Tibial artery (tissue), 4 donors: ENCODE data around the gene IWS1.
"Not testable (repeated sequence)": the region's sequence is repeated elsewhere in the genome, so short reads cannot be mapped to it uniquely, and the experiment has no call there.

Experiments used
- DNase-seq, 2 donors: peaks; one replicate each; pipeline ENCODE4 v3.0.0-alpha.2; 2019
- H3K27ac ChIP-seq, 2 donors: fragments of 200-600 bp; sonication (generic) in 1 of 2; 1 replicate in 1 of 2; 2 replicates in 1 of 2; pipeline ENCODE4 v1.5.1; 2018 to 2019; ENCODE audit warnings: mild to moderate bottlenecking in 1 of 2
- H3K27me3 ChIP-seq, 2 donors: fragments of 200-600 bp; sonication (generic) in 1 of 2; one replicate each; pipeline versions ENCODE4 v1.5.1 to v1.6.0; 2016 to 2019
- H3K36me3 ChIP-seq, 3 donors: fragments of 200-600 bp; sonication (generic) in 2 of 3; one replicate each; pipeline ENCODE4 v1.5.1; 2016 to 2019; ENCODE audit warnings: mild to moderate bottlenecking in 2 of 3
- H3K4me1 ChIP-seq, 4 donors: fragments of 200-600 bp; sonication (generic) in 2 of 4; 1 replicate in 3 of 4; 2 replicates in 1 of 4; pipeline ENCODE4 v1.5.1; 2016 to 2019
- H3K4me3 ChIP-seq, 2 donors: fragments of 200-600 bp; sonication (generic) in 1 of 2; 1 replicate in 1 of 2; 2 replicates in 1 of 2; pipeline ENCODE4 v1.5.1; 2018 to 2019; ENCODE audit warnings: mild to moderate bottlenecking in 2 of 2
- H3K9me3 ChIP-seq, 3 donors: fragments of 200-600 bp; sonication (generic) in 1 of 3; one replicate each; pipeline ENCODE4 v1.5.1; 2016 to 2019
- CTCF ChIP-seq, 2 experiments: fragments of 200-600 bp in 1 of 2; fragments of 450-650 bp in 1 of 2; IDR thresholded peaks; one replicate each; pipeline ENCODE4 v1.5.1; 2017 to 2019; ENCODE audit warnings: antibody characterized with exemption in 2 of 2, mild to moderate bottlenecking in 1 of 2, moderate library complexity in 1 of 2
- intact Hi-C: fragments of 100-400 bp; cut with DNase I; formaldehyde crosslinking; loops from one replicate; pipeline ENCODE4 v1.15.0; 2023; ENCODE audit warnings: low total_unique reads

Gene IWS1

GRCh38 chr2:127456960-127457359 is 69.3 kb downstream of the IWS1 start:
- Histone ChIP-seq H3K27ac (no peak overlapping the region), H3K9me3 (no peaks in the 10 kb centered on the region), H3K27me3 (no peaks in the 10 kb centered on the region), H3K36me3 (peaks cover 0 to 14% (median 0%) of the 10 kb centered on the region in 3 donors), H3K4me1 (no peaks in the 10 kb centered on the region), H3K4me3 (no peak overlapping the region)
- intact Hi-C loops, result no loop called here
- no peak for TF ChIP-seq CTCF (IDR thresholded peaks at IDR 0.05)
- no peak for DNase-seq

GRCh38 chr2:127455566-127456493 is 70.5 kb downstream of the IWS1 start:
- Histone ChIP-seq H3K4me3 (no peak overlapping the region), H3K27me3 (no peaks in the 10 kb centered on the region), H3K27ac (no peak overlapping the region), H3K9me3 (no peaks in the 10 kb centered on the region), H3K4me1 (no peaks in the 10 kb centered on the region), H3K36me3 (peaks cover 0 to 14% (median 0%) of the 10 kb centered on the region in 3 donors)
- intact Hi-C loops, result no loop called here
- DNase-seq, result no peak
- no peak for TF ChIP-seq CTCF (IDR thresholded peaks at IDR 0.05)

DNA sequence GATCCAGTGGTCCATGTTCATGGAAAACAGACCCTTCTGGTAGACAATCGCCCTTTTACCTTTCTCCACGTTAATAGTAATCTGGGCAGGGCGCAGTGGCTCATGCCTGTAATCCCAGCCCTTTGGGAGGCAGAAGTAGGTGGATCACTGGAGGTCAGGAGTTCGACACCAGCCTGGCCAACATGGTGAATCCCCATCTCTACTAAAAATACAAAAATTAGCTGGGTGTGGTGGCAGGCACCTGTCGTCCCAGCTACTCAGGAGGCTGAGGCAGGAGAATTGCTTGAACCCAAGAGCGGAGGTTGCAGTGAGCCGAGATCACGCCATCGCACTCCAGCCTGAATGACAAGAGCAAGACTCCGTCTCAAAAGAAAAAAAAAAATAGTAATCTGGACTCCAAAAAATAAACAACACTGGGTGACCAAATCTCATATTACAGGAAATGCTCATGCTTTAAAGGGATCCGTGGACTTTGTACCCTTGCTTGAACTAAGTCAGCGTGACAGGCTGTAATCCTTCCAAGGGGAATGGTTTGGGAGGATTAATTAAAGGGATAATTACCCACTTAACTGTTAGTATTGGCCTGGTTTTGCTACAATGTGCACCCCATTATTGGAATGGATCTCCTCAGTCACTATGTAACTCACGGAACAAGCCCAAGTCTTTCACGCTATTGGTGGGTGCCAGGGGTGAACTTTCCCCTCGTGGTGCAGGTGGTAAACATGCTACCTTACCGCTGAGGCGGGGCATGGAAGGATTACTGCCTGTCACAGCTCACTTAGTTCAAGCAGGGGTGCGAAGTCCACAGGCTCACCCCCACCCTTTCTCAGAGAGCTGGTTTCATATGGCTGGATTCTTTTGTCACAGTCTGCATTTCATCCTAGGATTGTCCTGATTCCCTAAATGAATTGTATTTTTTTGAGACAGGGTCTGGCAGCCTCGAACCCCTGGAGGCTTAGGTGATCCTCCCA is 71.4 kb downstream of the IWS1 start:
- Histone ChIP-seq H3K27me3 (no peaks in the 10 kb centered on the region), H3K9me3 (no peaks in the 10 kb centered on the region), H3K36me3 (peaks cover 0 to 16% (median 0%) of the 10 kb centered on the region in 3 donors), H3K4me3 (no peak overlapping the region), H3K4me1 (no peaks in the 10 kb centered on the region), H3K27ac (no peak overlapping the region)
- no peak for TF ChIP-seq CTCF (IDR thresholded peaks at IDR 0.05)
- intact Hi-C loops, result no loop called here
- DNase-seq, result no peak

DNA sequence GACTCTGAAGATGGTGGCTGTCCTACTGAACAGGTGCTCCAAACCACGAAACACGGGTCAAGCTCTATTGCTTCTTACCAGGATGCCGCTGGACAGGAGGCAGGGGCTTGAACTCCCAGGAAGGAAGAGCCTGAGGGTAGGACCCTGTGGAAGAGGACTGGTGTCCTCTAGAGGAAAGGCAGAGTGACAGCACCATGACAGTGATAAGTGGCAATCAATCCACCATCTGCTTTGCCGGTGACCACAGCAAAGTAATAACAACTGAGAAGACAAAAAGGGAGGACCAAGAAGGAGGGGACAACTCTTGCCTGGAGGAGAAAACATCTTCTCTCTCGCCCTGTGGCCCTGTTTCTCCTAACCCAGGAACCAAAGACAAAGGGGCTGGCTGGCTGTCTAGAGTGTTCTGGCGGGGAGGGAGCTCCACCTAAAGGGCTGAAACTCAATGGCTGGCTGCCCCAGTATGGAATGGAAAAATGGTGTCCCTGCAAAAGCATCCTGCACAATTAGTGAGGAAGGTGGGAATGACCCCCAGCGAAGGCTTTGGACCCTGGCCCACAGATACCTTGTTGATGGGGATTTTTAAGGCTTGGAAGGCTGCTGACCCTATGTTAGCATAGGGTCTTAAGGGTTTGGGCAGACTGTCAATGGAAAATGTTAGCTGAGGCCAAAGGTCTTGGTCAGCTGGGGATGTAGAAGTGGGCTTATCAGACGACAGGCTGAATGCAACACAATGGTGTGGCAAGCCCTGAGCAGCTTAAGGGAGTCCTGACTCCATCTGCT is 72.7 kb downstream of the IWS1 start:
- peaks cover 0 to 3% (median 0%) of the 10 kb centered on the region in 4 donors for H3K4me1 ChIP-seq
- DNase-seq, result no peak
- no peaks in the 10 kb centered on the region for H3K27me3 ChIP-seq
- H3K4me3 ChIP-seq, result no peak overlapping the region
- H3K9me3 ChIP-seq, result no peaks in the 10 kb centered on the region
- intact Hi-C loops, result no loop called here
- no peak overlapping the region for H3K27ac ChIP-seq
- TF ChIP-seq CTCF (IDR thresholded peaks at IDR 0.05), result peak in 1 of 2 experiments; percentile 14
- H3K36me3 ChIP-seq, result peaks cover 0 to 22% (median 0%) of the 10 kb centered on the region in 3 donors

DNA sequence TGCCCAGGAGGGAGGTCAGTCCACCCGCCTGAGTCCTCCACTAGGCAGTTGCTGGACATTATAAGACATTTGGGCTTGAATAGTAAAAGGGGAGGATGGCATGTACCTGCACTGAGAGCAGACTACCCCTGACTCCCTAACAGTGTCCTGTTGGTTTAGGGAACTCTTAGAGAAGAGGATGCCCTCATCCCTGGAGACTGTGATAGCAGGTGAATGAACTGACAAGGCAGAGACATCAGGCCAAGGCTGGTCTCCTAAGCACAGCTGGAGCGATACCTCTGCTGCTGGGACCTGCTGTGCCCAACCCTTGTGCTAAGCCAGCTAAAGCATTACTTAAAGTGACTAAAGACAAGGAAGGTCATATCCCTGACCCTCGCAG is 73.3 kb downstream of the IWS1 start:
- no peak for DNase-seq
- Histone ChIP-seq H3K27ac (no peak overlapping the region), H3K27me3 (no peaks in the 10 kb centered on the region), H3K4me3 (no peak overlapping the region), H3K36me3 (peaks cover 0 to 22% (median 0%) of the 10 kb centered on the region in 3 donors), H3K4me1 (peaks cover 0 to 5% (median 0%) of the 10 kb centered on the region in 4 donors), H3K9me3 (no peaks in the 10 kb centered on the region)
- no peak for TF ChIP-seq CTCF (IDR thresholded peaks at IDR 0.05)
- intact Hi-C loops, result no loop called here

GRCh38 chr2:127452423-127452822 is 73.9 kb downstream of the IWS1 start:
- H3K27ac ChIP-seq, intact Hi-C loops, H3K4me1 ChIP-seq, H3K9me3 ChIP-seq, H3K27me3 ChIP-seq, H3K4me3 ChIP-seq, DNase-seq: not testable (repeated sequence)
- H3K36me3 ChIP-seq, result peaks cover 0 to 22% (median 0%) of the 10 kb centered on the region in 3 donors
